Measurements from ENCODE around the gene NAV2.

GRCh38 chr11:20029193-20029592 lies 316.6 kb downstream of the NAV2 start:
- TF ChIP-seq CTCF (IDR thresholded peaks at IDR 0.05) (no peak), POLR2A (IDR thresholded peaks at IDR 0.05) (no peak)

All from body of pancreas (tissue), 4 donors.